Naive B cell (primary cell): Measurements from ENCODE around the gene MFSD6. TPM values are rescaled to one million over a fixed set of nuclear protein-coding genes. Genes with fewer than 3 reads are reported as not detected.
A peak's percentile ranks its signal among the peaks of the same experiment; 100 is the strongest.
"Not testable (repeated sequence)": the region's sequence is repeated elsewhere in the genome, so short reads cannot be mapped to it uniquely, and the experiment has no call there.

Experiments
- ATAC-seq, 2 donors: fragments of 150-1000 bp; cut with Tn5 transposase; 2 replicates each; pipeline ENCODE4 v1.10.0; 2021; ENCODE audit warnings: low read depth in 2 of 2, mild to moderate bottlenecking in 2 of 2, moderate library complexity in 2 of 2
- DNase-seq: peaks from one replicate; pipeline ENCODE4 v3.0.0; 2022
- H3K27ac Mint-ChIP-seq, 6 donors: one replicate each; pipeline ENCODE4 v1.8.0; 2020 to 2022; ENCODE audit warnings: mild to moderate bottlenecking in 6 of 6, mixed read lengths in 6 of 6, moderate library complexity in 5 of 6, inconsistent platforms in 2 of 6
- H3K27me3 Mint-ChIP-seq, 3 donors: one replicate each; pipeline ENCODE4 v1.8.0; 2021 to 2022; ENCODE audit warnings: mixed read lengths in 3 of 3, mild to moderate bottlenecking in 1 of 3
- H3K36me3 Mint-ChIP-seq, 2 donors: one replicate each; pipeline ENCODE4 v1.8.0; 2020 to 2022; ENCODE audit warnings: mixed read lengths in 2 of 2, inconsistent platforms in 1 of 2, mild to moderate bottlenecking in 1 of 2
- H3K4me1 Mint-ChIP-seq, 3 donors: one replicate each; pipeline ENCODE4 v1.8.0; 2020 to 2022; ENCODE audit warnings: mixed read lengths in 3 of 3, inconsistent platforms in 1 of 3, mild to moderate bottlenecking in 1 of 3, moderate library complexity in 1 of 3
- H3K4me3 Mint-ChIP-seq, 8 donors: one replicate each; pipeline ENCODE4 v1.8.0; 2020 to 2022; ENCODE audit warnings: mild to moderate bottlenecking in 8 of 8, mixed read lengths in 8 of 8, moderate library complexity in 8 of 8, inconsistent platforms in 2 of 8
- H3K9me3 Mint-ChIP-seq, 7 donors: one replicate each; pipeline ENCODE4 v1.8.0; 2020 to 2022; ENCODE audit warnings: mixed read lengths in 7 of 7, mild to moderate bottlenecking in 5 of 7, inconsistent platforms in 2 of 7, moderate library complexity in 1 of 7
- polyA plus RNA-seq, 6 donors: library from polyadenylated mRNA; unstranded; fragments of 300-500 nt; fragmentation: Illumina TruSeq; gene quantifications; one replicate each; pipeline ENCODE4 v1.2.3, GENCODE V29; 2021; ENCODE audit warnings: low read depth in 6 of 6

The MFSD6 gene
- polyA plus RNA-seq, 6 donors from 2014 or later: 2.0 to 16.7 (median 12.0) TPM

DNA sequence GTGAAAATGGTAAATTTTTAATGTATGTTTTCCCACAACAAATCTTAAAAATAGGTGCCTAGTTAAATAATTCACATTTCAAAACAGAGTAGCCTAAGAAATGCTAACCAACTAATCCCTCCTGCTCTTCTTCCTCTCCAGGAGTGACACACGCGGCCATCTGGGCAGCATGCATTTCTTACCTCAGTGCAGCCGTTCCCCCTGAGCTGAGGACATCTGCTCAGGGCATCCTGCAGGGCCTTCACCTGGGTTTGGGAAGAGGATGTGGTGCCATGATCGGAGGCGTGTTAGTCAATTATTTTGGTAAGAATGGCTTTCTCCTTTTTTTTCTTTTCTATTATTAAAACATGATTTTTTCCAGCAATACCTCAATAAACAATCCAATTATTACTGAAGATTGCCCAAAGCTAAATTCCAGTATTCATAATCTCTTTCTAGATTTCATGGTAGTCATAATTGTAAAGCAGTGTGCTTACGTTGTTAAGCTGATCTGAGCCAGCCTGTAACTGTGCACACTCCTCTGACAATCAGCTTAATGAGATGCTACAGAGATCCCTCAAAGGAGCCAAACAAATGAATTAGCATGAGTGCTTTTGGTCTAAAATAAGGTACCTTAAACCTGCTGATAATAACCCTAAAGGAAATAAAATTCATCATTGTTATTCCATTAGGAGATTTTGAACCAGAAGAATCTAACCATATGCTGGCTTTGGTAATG lies 80.5 kb downstream of the MFSD6 start:
- H3K9me3 Mint-ChIP-seq: peaks cover 6 to 18% (median 7%) of the 10 kb centered on the region in 7 donors
- H3K27me3 Mint-ChIP-seq: no peaks in the 10 kb centered on the region
- peaks cover 9 to 14% (median 9%) of the 10 kb centered on the region in 3 donors for H3K4me1 Mint-ChIP-seq
- no peak overlapping the region for H3K27ac Mint-ChIP-seq
- H3K36me3 Mint-ChIP-seq: peaks cover 47 to 56% of the 10 kb centered on the region in 2 donors
- ATAC-seq: no peak
- no peak overlapping the region for H3K4me3 Mint-ChIP-seq
- DNase-seq: no peak

DNA sequence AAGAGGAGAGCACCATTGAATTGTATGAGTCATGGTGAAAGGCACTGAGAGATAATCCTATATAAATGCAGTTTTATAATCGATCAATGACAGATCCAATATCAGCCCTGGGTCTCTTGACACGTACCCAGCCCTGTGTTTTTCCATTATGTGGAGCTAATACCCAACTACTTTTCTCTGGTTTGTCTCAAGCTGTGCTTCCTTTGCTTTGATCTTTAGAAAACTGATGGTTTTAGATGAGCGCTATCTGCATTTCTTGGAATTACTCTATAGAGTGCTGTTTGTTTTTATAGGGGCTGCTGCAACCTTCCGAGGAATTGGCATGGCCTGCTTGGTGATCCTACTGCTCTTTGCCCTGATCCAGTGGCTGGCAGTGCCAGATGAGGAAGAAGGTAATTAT lies 81.3 kb downstream of the MFSD6 start:
- Mint-ChIP-seq H3K4me1 (peaks cover 12 to 17% (median 17%) of the 10 kb centered on the region in 3 donors), H3K27me3 (no peaks in the 10 kb centered on the region), H3K36me3 (peaks cover 51 to 61% of the 10 kb centered on the region in 2 donors), H3K9me3 (peaks cover 6 to 18% (median 7%) of the 10 kb centered on the region in 7 donors), H3K4me3 (no peak overlapping the region), H3K27ac (peak overlapping the region in 1 of 6 donors; percentile 20)
- ATAC-seq: no peak
- DNase-seq: no peak

DNA sequence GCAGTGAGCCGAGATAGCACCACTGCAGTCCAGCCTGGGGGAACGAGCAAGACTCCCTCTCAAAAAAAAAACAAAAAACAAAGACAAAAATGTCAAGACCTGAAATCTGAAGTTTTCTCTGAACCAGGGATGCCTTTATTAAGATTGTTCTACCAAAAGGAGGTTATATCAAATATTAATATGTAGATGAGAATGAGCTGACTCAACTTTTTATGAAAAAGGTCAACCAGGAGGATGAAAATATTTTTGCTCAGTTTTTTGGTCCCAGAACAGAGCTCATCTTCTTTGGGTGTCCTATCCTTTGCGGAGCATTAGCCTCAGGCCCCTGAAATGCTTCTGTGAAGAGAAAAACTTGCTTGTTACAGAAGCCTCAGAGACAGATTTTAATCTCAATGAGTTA lies 82.3 kb downstream of the MFSD6 start:
- no peaks in the 10 kb centered on the region for H3K27me3 Mint-ChIP-seq
- H3K4me1 Mint-ChIP-seq: peaks cover 13 to 20% (median 17%) of the 10 kb centered on the region in 3 donors
- peaks cover 6 to 18% (median 7%) of the 10 kb centered on the region in 7 donors for H3K9me3 Mint-ChIP-seq
- H3K27ac Mint-ChIP-seq: no peak overlapping the region
- DNase-seq (no peak), ATAC-seq (no peak)
- no peak overlapping the region for H3K4me3 Mint-ChIP-seq
- peaks cover 51 to 68% of the 10 kb centered on the region in 2 donors for H3K36me3 Mint-ChIP-seq

DNA sequence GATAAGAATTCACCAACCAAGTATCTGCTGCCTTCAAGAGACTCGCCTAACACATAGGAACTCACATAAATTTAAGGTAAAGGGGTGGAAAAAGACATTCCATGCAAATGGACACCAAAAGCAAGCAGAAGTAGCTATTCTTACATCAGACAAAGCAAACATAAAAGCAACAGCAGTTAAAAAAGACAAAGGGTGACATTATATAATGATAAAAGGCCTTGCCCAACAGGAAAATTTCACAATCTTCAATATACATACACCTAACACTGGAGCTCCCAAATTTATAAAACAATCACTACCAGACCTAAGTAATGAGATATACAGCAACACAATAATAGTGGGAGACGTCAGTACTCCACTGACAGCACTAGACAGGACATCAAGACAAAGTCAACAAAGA lies 84.9 kb downstream of the MFSD6 start:
- Mint-ChIP-seq H3K4me3 (no peak overlapping the region), H3K27me3 (no peaks in the 10 kb centered on the region), H3K27ac (peak overlapping the region in 4 of 6 donors; percentile 16 to 90 (median 56)), H3K4me1 (peaks cover 13 to 20% (median 14%) of the 10 kb centered on the region in 3 donors), H3K36me3 (peaks cover 48 to 66% of the 10 kb centered on the region in 2 donors), H3K9me3 (peaks cover 6 to 18% (median 7%) of the 10 kb centered on the region in 7 donors)
- DNase-seq (no peak), ATAC-seq (no peak)

DNA sequence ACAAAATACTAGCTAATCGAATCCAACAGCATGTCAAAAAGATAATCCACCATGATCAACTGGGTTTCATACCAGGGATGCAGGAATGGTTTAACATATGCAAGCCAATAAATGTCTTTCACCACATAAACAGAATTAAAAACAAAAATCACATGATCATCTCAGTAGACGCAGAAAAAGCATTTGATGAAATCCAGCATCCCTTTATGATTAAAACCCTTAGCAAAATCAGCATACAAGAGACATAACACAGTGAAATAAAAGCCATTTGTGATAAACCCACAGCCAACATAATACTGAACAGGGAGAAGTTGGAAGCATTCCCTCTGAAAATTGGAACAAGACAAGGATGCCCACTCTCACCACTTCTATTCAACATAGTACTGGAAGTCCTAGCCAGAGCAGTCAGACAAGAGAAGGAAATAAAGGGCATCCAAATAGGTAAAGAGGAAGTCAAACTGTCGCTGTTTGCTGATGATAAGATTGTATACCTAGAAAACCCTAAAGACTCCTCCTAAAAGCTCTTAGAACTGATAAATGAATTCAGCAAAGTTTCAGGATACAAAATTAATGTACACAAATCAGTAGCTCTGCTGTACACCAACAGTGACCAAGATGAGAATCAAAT lies 86.6 kb downstream of the MFSD6 start:
- peak overlapping the region in 3 of 6 donors; percentile 3 to 14 (median 3) for H3K27ac Mint-ChIP-seq
- not testable (repeated sequence) for H3K4me3 Mint-ChIP-seq, DNase-seq, H3K27me3 Mint-ChIP-seq, ATAC-seq
- peaks cover 38 to 60% of the 10 kb centered on the region in 2 donors for H3K36me3 Mint-ChIP-seq
- H3K9me3 Mint-ChIP-seq: peaks cover 6 to 18% (median 7%) of the 10 kb centered on the region in 7 donors
- peaks cover 13 to 20% (median 14%) of the 10 kb centered on the region in 3 donors for H3K4me1 Mint-ChIP-seq

DNA sequence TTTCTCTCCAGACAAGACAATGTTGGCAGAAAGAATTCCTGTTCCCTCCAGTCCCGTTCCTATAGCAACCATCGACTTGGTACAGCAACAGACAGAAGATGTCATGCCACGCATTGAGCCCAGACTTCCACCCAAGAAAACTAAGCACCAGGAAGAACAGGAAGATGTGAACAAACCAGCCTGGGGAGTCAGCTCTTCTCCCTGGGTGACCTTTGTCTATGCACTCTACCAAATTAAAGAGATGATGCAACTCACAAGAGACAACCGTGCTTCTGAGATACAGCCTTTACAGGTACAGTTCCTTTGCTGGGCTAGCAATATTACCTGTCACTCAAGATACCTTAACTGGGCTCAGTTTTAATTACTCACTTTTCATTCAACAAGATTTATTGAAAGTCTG lies 89.3 kb downstream of the MFSD6 start:
- Mint-ChIP-seq H3K9me3 (peaks cover 0 to 9% (median 4%) of the 10 kb centered on the region in 7 donors), H3K27ac (peak overlapping the region in 2 of 6 donors; percentile 30 to 75), H3K4me3 (no peak overlapping the region), H3K36me3 (peaks cover 30 to 51% of the 10 kb centered on the region in 2 donors), H3K27me3 (no peaks in the 10 kb centered on the region), H3K4me1 (peaks cover 13 to 20% (median 13%) of the 10 kb centered on the region in 3 donors)
- DNase-seq: no peak
- ATAC-seq: no peak

DNA sequence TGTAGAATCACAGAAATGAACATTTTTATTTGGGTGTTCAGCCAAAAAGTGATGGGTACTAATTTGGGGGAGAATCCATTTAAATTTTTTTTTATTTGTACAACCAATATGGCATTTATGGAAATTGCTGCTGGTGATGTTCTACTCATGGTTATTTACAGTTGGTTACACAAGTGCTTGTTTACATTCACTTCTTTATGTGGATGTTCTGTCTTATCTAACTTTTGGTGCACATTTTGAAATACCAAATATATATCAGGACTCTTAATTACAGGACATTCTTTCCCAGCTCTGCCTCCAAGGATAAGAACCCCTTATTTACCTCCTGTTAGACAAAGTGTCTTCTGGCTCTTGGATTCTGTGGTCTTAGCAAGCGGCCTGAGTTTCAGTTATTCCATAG lies 91.1 kb downstream of the MFSD6 start:
- peaks cover 3 to 7% (median 6%) of the 10 kb centered on the region in 3 donors for H3K4me1 Mint-ChIP-seq
- no peak for ATAC-seq

DNA sequence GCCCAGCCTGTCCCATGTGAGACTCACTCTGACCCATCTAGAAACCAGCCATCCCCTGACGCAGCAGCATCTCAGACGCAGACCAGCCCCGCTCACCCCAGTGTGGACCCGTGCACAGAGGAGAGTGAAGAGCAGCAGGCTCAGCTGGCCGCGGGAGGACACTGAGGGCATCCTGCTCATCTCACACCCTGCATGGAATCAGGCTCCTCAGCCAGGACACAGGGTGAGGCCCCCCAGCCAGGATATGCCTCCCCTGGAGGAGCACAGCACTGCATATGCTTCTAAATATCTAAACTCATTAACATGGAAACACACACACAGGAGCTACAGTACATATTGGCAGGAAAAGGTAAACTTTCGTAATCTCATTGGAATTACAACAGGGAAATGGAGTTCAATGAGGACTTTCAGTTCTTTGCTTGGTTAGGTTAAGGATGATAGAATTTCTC lies 91.9 kb downstream of the MFSD6 start:
- ATAC-seq (no peak), DNase-seq (no peak)
- Mint-ChIP-seq H3K36me3 (peaks cover 21 to 34% of the 10 kb centered on the region in 2 donors), H3K27me3 (no peaks in the 10 kb centered on the region), H3K4me3 (peak overlapping the region in 1 of 8 donors; percentile 64), H3K27ac (peak overlapping the region in 2 of 6 donors; percentile 25 to 54), H3K4me1 (peaks cover 0 to 7% (median 0%) of the 10 kb centered on the region in 3 donors), H3K9me3 (no peaks in the 10 kb centered on the region)

More for the DNA sequence above, 91.1 kb downstream of the MFSD6 start:
- DNase-seq: no peak
- H3K4me3 Mint-ChIP-seq: no peak overlapping the region
- peaks cover 0 to 2% (median 0%) of the 10 kb centered on the region in 7 donors for H3K9me3 Mint-ChIP-seq
- H3K36me3 Mint-ChIP-seq: peaks cover 21 to 37% of the 10 kb centered on the region in 2 donors
- peak overlapping the region in 1 of 6 donors; percentile 11 for H3K27ac Mint-ChIP-seq
- no peaks in the 10 kb centered on the region for H3K27me3 Mint-ChIP-seq

DNA sequence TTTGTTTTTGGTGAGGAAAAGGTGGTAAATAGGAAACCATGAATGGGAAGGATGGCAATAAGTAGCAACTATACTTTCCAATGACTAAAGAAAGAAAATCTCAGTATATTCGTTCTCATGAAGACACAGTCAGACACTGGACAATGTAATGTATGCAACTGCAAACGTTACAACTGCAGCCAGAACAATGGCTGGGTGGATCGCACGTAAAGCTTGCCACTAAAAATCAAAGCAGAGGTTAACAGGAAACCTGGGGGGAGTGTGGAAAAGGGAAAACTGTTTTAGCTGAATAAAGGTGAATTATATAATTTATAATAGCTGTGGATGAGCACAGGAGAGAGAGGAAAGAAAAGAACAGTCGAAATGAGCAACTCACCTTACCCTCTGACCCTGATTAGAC lies 93.1 kb downstream of the MFSD6 start:
- H3K27me3 Mint-ChIP-seq: no peaks in the 10 kb centered on the region
- H3K4me3 Mint-ChIP-seq: no peak overlapping the region
- H3K4me1 Mint-ChIP-seq: peaks cover 8 to 11% (median 11%) of the 10 kb centered on the region in 3 donors
- peaks cover 21 to 33% of the 10 kb centered on the region in 2 donors for H3K36me3 Mint-ChIP-seq
- ATAC-seq (no peak), DNase-seq (no peak)
- peak overlapping the region in 2 of 6 donors; percentile 2 to 16 for H3K27ac Mint-ChIP-seq
- H3K9me3 Mint-ChIP-seq: no peaks in the 10 kb centered on the region

DNA sequence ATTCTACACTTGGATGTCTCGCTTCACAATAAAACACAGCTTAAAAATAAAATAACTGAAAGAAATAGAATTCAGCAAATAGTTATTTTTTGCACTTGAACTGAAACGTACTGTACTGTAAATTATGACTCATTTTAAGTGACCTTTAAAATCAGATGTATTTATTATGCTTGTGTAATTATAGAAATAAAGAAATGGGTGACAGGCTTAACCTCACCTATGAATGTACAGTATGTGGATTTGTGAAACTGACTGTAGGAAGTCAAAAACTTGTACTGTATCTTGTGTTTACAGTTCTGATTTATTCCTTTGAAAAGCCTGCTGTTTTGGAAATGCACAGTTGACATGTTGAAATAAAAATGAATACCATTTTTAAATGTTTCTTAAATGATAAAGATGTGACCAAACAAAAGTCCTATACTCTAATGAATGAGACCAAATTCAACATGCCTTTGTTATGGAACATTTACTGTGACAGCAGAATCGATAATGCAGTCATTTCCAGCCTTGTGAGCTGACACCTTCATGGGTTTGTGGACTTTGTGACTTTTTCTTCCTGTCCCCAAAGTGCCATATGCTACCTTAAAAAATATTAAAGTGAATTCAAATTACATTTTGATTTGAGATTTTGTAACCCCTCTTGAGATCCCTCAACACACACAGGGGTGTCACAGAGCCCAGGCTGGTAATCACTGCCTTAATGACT lies 93.7 kb downstream of the MFSD6 start:
- H3K27ac Mint-ChIP-seq: no peak overlapping the region
- peaks cover 21 to 33% of the 10 kb centered on the region in 2 donors for H3K36me3 Mint-ChIP-seq

DNA sequence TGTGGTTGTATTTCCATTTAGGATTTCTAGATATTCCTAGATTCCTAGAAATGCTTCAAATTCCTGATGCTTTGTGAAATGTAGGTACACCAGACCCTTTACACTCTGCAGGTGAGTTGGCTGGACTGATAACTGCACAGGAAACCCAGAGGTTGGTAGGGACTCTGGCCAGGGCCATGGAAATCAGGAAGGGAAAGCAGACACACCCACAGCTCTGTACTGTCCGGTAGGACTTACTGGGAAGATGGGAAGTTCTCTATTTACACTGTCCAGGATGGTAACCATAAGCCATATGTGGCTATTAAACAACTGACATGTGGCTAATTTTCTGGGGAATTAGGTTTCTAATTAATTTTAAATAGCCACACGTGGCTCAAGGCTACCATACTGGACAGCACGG lies 94.9 kb downstream of the MFSD6 start:
- no peak overlapping the region for H3K4me3 Mint-ChIP-seq
- H3K27me3 Mint-ChIP-seq: no peaks in the 10 kb centered on the region
- DNase-seq (no peak), ATAC-seq (no peak)
- H3K36me3 Mint-ChIP-seq: peaks cover 21 to 25% of the 10 kb centered on the region in 2 donors
- H3K27ac Mint-ChIP-seq: peak overlapping the region in 3 of 6 donors; percentile 37 to 60 (median 53)
- H3K4me1 Mint-ChIP-seq: peaks cover 20 to 30% (median 22%) of the 10 kb centered on the region in 3 donors
- no peaks in the 10 kb centered on the region for H3K9me3 Mint-ChIP-seq

More for the DNA sequence above, 93.7 kb downstream of the MFSD6 start:
- Mint-ChIP-seq H3K4me3 (no peak overlapping the region), H3K4me1 (peaks cover 14 to 17% (median 17%) of the 10 kb centered on the region in 3 donors), H3K27me3 (no peaks in the 10 kb centered on the region), H3K9me3 (no peaks in the 10 kb centered on the region)
- ATAC-seq (no peak), DNase-seq (no peak)

DNA sequence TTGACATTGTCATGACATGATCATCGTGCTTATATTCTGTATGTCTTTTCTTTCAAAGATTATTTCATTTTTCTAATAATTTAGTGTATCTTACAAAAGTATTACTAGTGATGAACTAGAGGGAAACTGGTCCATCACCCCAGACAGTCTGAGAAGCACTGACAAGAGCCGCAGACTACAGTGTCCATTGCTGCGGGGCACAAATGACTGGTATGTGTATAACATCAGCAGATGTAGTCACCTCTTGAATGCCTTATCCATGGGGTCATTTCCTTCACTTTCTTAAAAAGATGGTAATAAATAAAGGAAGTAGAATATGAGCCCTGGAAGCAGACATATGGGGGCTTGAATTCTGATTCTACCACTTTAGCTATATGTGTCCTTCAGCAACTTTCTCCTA lies 96.8 kb downstream of the MFSD6 start:
- Mint-ChIP-seq H3K9me3 (no peaks in the 10 kb centered on the region), H3K27ac (no peak overlapping the region), H3K27me3 (no peaks in the 10 kb centered on the region), H3K4me3 (no peak overlapping the region), H3K4me1 (peaks cover 20 to 33% (median 22%) of the 10 kb centered on the region in 3 donors), H3K36me3 (peaks cover 14 to 20% of the 10 kb centered on the region in 2 donors)
- DNase-seq (no peak), ATAC-seq (no peak)

DNA sequence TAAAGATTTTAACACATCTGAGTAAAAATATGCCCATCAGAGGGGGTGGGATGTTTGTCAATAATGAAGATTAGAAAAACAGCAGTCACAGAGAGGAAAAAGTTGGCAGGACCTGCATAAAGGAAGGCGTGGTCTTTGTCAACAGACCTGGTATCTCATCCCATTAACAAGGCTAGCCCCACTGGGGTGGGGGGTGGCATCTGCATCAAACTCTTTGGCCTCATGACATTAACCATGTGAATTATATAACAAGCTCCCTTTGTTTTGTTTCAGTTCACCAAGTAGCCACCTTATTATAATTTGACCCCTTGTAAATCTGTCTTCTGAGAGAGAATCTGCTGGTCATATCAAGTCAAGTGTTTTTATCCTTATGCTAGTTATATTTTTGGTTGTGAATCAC lies 97.5 kb downstream of the MFSD6 start:
- no peak for DNase-seq
- ATAC-seq: no peak
- H3K4me1 Mint-ChIP-seq: peaks cover 20 to 33% (median 22%) of the 10 kb centered on the region in 3 donors
- peaks cover 8 to 16% of the 10 kb centered on the region in 2 donors for H3K36me3 Mint-ChIP-seq
- no peaks in the 10 kb centered on the region for H3K27me3 Mint-ChIP-seq
- H3K27ac Mint-ChIP-seq: peak overlapping the region; percentile 1 to 97 (median 51)
- H3K9me3 Mint-ChIP-seq: no peaks in the 10 kb centered on the region
- peak overlapping the region in 1 of 8 donors; percentile 51 for H3K4me3 Mint-ChIP-seq
